Spleen (tissue), 11 donors: ENCODE measurements around the gene UNC13C. TPM values are rescaled to one million over a fixed set of nuclear protein-coding genes. Genes with fewer than 3 reads are reported as not detected.

ENCODE experiments used
- DNase-seq: peaks from one replicate; pipeline ENCODE4 v3.0.0-alpha.2; 2020
- H3K27ac ChIP-seq, 8 donors: fragments of 200-600 bp; sonication (generic) in 7 of 8; 1 replicate in 4 of 8; 2 replicates in 4 of 8; pipeline versions ENCODE4 v1.5.0 to v1.8.0; 2016 to 2021; ENCODE audit warnings: inconsistent platforms in 4 of 8, mild to moderate bottlenecking in 4 of 8, moderate library complexity in 1 of 8
- H3K27me3 ChIP-seq, 7 donors: fragments of 200-600 bp; sonication (generic) in 6 of 7; replicated peaks in 1 of 7; 1 replicate in 4 of 7; 2 replicates in 3 of 7; pipeline versions ENCODE4 v1.5.0 to v1.8.0; 2016 to 2021; ENCODE audit warnings: inconsistent platforms in 3 of 7, mild to moderate bottlenecking in 1 of 7
- H3K36me3 ChIP-seq, 6 donors: fragments of 200-600 bp; sonication (generic) in 5 of 6; 1 replicate in 4 of 6; 2 replicates in 2 of 6; pipeline versions ENCODE4 v1.5.0 to v1.8.0; 2016 to 2021; ENCODE audit warnings: inconsistent platforms in 2 of 6
- H3K4me1 ChIP-seq, 6 donors: fragments of 200-600 bp; sonication (generic) in 5 of 6; 1 replicate in 3 of 6; 2 replicates in 3 of 6; pipeline versions ENCODE4 v1.5.0 to v1.8.0; 2016 to 2021; ENCODE audit warnings: inconsistent platforms in 3 of 6
- H3K4me3 ChIP-seq, 8 donors: fragments of 200-600 bp; sonication (generic) in 7 of 8; 1 replicate in 4 of 8; 2 replicates in 4 of 8; pipeline versions ENCODE4 v1.5.0 to v1.8.0; 2016 to 2021; ENCODE audit warnings: inconsistent platforms in 4 of 8, mild to moderate bottlenecking in 4 of 8, moderate library complexity in 2 of 8
- H3K9me3 ChIP-seq, 8 donors: fragments of 200-600 bp; sonication (generic) in 7 of 8; 1 replicate in 4 of 8; 2 replicates in 4 of 8; pipeline versions ENCODE4 v1.5.0 to v1.8.0; 2016 to 2021; ENCODE audit warnings: inconsistent platforms in 4 of 8
- CTCF ChIP-seq, 11 experiments: fragments of 200-600 bp in 7 of 11; fragments of 450-650 bp in 4 of 11; sonication (generic) in 4 of 11; IDR thresholded peaks in 8 of 11; conservative IDR thresholded peaks in 3 of 11; 1 replicate in 7 of 11; 2 replicates in 4 of 11; pipeline versions ENCODE4 v1.4.0 to v1.8.0; 2016 to 2021; ENCODE audit warnings: antibody characterized with exemption in 11 of 11, inconsistent platforms in 4 of 11, mild to moderate bottlenecking in 1 of 11
- POLR2A ChIP-seq, 3 donors: fragments of 450-650 bp; IDR thresholded peaks; one replicate each; pipeline ENCODE4 v1.5.1; 2017; ENCODE audit warnings: antibody characterized with exemption in 3 of 3, mild to moderate bottlenecking in 1 of 3
- POLR2AphosphoS5 ChIP-seq, 3 donors: sonication (generic); formaldehyde crosslinking; IDR thresholded peaks; one replicate each; pipeline ENCODE4 v1.5.1; 2017; ENCODE audit warnings: antibody characterized with exemption in 3 of 3
- WGBS, 5 donors: extraction: QIAGEN DNeasy Blood & Tissue Kit in 3 of 5; methylation state at CpG; one replicate each; pipeline versions ENCODE4 v1.1.5 to v1.1.7; 2013 to 2018; 5-methylcytosine and 5-hydroxymethylcytosine counted together
- intact Hi-C: fragments of 100-400 bp; cut with DNase I; formaldehyde crosslinking; loops from one replicate; pipeline ENCODE4 v1.15.0; 2023; ENCODE audit warnings: low total_unique reads
- polyA plus RNA-seq, 3 donors: library from polyadenylated mRNA; stranded (reverse); fragments of 200-250 nt; gene quantifications; one replicate each; pipeline ENCODE4 v1.2.1, GENCODE V29; 2013
- total RNA-seq, 7 donors: library from RNA; depleted of rRNA in 3 of 7; stranded (reverse); fragments of >200 nt in 3 of 7; fragmentation: NEBNext Ultra II Directional in 4 of 7; extraction: Animal tissue kit (Norgen Biotek cat#: 25700) in 4 of 7; gene quantifications; one replicate each; pipeline versions ENCODE4 v1.1.0 to v1.2.1, GENCODE V29; 2016 to 2021
- donor health status: healthy with polysubstance abuse.
- donor health status: DM: no; HTN: no; CAD: no; lungs with moderate emphysema.
- donor health status: DM: no; HTN: no; CAD: no.
- donor health status: Bipolar disorder and iron deficiency.
- donor health status: healthy.
- donor health status: DM: no; HTN: no; CAD: no.
- donor health status: DM: yes; HTN: yes; CAD: no.

The UNC13C gene
- total and polyA plus RNA-seq, 10 donors: 0.06 TPM; not detected in 9

DNA sequence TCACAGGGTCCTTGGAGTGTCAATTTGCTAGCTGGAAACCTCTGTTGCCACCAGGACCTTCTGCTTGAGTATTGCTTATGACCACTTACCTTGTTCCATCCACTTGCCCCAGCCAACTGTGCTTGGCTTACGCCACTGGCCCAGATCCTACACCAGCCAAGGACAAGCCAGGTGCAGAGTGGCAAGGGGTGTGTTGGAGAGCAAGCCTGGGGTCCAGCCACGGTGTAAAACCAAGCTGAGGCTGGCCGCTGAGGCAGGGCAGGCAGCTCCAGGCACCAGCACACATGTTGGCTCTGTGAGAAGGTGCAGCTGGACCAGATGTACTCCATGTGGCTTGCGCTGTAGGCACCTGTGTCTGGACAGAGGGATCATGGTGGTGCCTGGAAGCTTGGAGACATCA is 248.2 kb downstream of the UNC13C start:
- no peaks in the 10 kb centered on the region for H3K4me1 ChIP-seq
- H3K27ac ChIP-seq: no peak overlapping the region
- no peak overlapping the region for H3K4me3 ChIP-seq
- intact Hi-C loops: no loop called here
- H3K27me3 ChIP-seq: no peaks in the 10 kb centered on the region
- TF ChIP-seq POLR2AphosphoS5 (IDR thresholded peaks at IDR 0.05): no peak
- TF ChIP-seq POLR2A (IDR thresholded peaks at IDR 0.05): no peak
- no peak for TF ChIP-seq CTCF (IDR thresholded peaks at IDR 0.05 in 8 of 11, conservative IDR thresholded peaks at IDR 0.05 in 3 of 11)
- H3K36me3 ChIP-seq: no peaks in the 10 kb centered on the region
- DNase-seq: no peak
- peaks cover 0 to 50% (median 22%) of the 10 kb centered on the region in 8 donors for H3K9me3 ChIP-seq
- WGBS, 5 donors: 80 to 93% (median 83%) methylated on average over 4 of the region's 4 CpGs; no CpG with 5 or more reads in 1 of the 5 donors

- Histone ChIP-seq H3K27ac (no peak overlapping the region), H3K9me3 (peaks cover 0 to 50% (median 22%) of the 10 kb centered on the region in 8 donors), H3K36me3 (no peaks in the 10 kb centered on the region), H3K27me3 (no peaks in the 10 kb centered on the region), H3K4me3 (no peak overlapping the region), H3K4me1 (no peaks in the 10 kb centered on the region)
- DNase-seq: no peak
- 76 to 95% (median 90%) methylated on average over 3 to 4 of the region's 4 CpGs for WGBS, 5 donors
- TF ChIP-seq CTCF (IDR thresholded peaks at IDR 0.05 in 8 of 11, conservative IDR thresholded peaks at IDR 0.05 in 3 of 11) (no peak), POLR2A (IDR thresholded peaks at IDR 0.05) (no peak), POLR2AphosphoS5 (IDR thresholded peaks at IDR 0.05) (no peak)
- intact Hi-C loops: no loop called here
Measured at GRCh38 chr15:54227569-54227968, 249.3 kb downstream of the UNC13C start.

- no peak for DNase-seq
- Histone ChIP-seq H3K27ac (no peak overlapping the region), H3K4me3 (no peak overlapping the region), H3K4me1 (no peaks in the 10 kb centered on the region), H3K9me3 (no peaks in the 10 kb centered on the region), H3K36me3 (no peaks in the 10 kb centered on the region), H3K27me3 (no peaks in the 10 kb centered on the region)
- intact Hi-C loops: loop anchor here (10.0 kb wide), 1 partner anchor 56 kb away; no protein-coding TSS in a partner anchor
- TF ChIP-seq POLR2A (IDR thresholded peaks at IDR 0.05) (no peak), CTCF (IDR thresholded peaks at IDR 0.05 in 8 of 11, conservative IDR thresholded peaks at IDR 0.05 in 3 of 11) (no peak), POLR2AphosphoS5 (IDR thresholded peaks at IDR 0.05) (no peak)
- 59 to 79% (median 70%) methylated on average over 3 of the region's 3 CpGs for WGBS, 5 donors
Measured at GRCh38 chr15:54250326-54250725, 272.1 kb downstream of the UNC13C start.

DNA sequence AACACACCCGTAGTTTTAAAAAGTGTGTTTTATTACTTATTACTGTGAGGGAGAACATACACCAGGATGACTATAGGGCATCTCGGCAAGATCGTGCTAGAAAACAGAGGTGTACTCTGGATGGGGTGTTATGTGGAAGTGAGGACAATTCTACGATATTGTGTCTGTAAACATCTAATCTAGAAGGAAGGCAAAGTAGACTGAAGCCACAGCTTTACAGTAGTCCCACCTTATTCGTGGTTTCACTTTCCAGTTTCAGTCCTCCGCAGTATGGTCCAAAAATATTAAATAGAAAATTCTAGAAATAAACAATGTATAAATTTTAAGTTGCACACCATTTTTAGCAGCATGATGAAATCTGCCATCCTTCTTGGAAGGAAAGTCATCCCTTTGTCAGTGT is 277.9 kb downstream of the UNC13C start:
- TF ChIP-seq POLR2AphosphoS5 (IDR thresholded peaks at IDR 0.05) (no peak), CTCF (IDR thresholded peaks at IDR 0.05 in 8 of 11, conservative IDR thresholded peaks at IDR 0.05 in 3 of 11) (no peak), POLR2A (IDR thresholded peaks at IDR 0.05) (no peak)
- no peak for DNase-seq
- peaks cover 0 to 4% (median 0%) of the 10 kb centered on the region in 8 donors for H3K9me3 ChIP-seq
- no peak overlapping the region for H3K4me3 ChIP-seq
- no peaks in the 10 kb centered on the region for H3K4me1 ChIP-seq
- no peaks in the 10 kb centered on the region for H3K36me3 ChIP-seq
- H3K27me3 ChIP-seq: no peaks in the 10 kb centered on the region
- intact Hi-C loops: loop anchor here (10.0 kb wide), 1 partner anchor 61 kb away; no protein-coding TSS in a partner anchor
- H3K27ac ChIP-seq: no peak overlapping the region
- 76 to 93% (median 90%) methylated on average over 6 of the region's 6 CpGs for WGBS, 5 donors
